Kasumi-1 (cell line): ENCODE results near the gene XXYLT1.
A peak's percentile ranks its signal among the peaks of the same experiment; 100 is the strongest.

Experiments
- DNase-seq, 2 experiments: peaks; one replicate each; lab custom pipeline; 2025; lab: John Stamatoyannopoulos, UW

The XXYLT1 gene

DNA sequence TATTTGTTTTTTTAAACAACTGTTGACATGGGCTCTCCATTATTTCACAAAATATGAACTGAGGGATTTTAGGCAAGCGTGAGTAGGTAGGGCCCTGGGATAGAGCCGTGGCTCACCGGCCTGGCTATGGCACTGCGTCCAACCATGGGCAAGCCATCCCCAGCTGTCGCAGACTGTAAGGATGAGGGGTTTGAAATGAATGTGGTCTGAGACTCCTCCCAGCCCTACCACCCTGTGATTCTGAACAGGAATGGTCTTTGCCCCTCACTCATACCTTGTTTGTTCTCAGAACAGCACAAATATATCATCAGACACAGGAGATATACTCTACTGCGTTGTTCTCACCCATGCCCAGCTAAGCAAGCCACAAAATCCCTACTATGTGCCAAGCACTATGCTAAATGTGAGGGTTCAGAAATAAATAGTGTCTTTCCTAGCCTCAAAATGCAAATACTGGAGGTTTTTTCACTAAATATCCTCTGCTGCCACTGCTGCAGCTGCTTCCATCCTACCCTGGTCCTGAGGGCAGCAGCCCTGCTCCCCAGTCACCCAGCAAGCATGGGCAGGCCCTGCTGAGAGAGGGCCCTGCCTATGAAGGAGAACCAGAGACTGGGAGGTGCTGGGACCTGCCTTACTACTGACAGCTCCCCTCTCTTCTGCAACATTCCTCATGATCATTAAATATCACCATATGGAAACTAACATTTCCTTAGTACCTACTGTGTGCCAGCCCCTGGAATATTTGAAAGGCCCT is 102.8 kb downstream of the XXYLT1 start:
- no peak for DNase-seq

DNA sequence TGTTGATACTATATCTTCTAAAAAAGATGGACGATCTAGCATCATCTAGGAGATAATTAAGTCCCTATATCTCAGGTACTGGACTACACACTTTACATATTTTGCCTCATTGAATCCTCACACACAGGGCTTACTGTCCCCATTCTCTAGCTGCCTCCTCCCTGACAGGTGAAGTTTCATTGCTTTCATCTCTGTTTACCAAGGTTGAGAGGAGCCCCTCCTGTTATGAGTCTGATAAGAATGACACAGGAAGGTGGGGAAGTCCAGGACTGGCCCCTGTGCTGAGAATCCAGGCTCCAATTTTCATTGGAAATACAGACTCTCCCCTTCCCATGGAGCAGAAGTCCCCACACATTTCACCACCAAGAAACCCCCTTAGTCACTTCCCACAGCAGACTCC is 105.2 kb downstream of the XXYLT1 start:
- no peak for DNase-seq

DNA sequence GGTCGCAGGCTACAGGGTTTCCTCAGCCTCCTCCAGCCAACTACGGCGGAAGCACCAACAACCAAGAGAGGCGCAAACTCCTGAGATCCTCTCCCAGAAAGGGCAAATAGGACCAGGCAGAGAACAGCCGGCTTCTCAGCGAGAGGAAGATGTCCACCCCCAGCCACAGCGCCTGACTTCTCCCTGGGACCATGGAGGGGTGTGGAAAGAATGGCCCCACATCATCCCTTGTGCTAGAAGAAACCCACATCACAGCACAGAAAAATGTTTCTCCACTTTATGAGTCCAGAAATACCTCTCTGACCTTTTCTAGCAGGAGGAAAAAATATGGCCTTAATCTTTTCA is 105.7 kb downstream of the XXYLT1 start:
- DNase-seq: no peak

DNA sequence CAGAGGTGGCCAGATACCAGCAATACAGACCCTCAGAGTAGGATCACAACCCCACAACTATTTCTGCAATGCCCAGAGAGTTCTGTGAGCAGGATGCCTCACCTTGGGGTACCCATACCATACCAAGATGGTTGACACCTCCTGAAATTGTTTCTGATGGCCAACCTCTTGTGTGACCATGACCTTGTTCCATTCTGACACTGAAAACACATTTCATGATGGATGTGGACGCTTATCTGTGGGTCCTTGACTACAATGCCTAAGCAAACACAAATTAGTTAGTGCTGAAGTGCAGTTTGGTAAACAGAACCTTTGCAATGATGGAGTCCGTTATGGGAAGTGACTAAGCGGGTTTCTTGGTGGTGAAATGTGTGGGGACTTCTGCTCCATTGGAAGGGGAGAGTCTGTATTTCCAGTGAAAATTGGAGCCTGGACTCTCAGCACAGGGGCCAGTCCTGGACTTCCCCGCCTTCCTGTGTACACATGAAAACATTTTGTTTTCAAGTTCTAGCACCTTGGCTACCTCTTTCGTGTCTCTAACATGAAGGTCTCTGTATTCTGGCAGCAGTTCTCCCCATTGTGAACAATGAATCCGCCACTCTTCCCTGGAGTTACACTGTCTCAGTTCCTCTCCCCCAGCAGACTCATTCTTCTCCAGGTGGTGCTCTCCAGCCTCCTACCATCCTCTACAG is 106.2 kb downstream of the XXYLT1 start:
- no peak for DNase-seq

DNA sequence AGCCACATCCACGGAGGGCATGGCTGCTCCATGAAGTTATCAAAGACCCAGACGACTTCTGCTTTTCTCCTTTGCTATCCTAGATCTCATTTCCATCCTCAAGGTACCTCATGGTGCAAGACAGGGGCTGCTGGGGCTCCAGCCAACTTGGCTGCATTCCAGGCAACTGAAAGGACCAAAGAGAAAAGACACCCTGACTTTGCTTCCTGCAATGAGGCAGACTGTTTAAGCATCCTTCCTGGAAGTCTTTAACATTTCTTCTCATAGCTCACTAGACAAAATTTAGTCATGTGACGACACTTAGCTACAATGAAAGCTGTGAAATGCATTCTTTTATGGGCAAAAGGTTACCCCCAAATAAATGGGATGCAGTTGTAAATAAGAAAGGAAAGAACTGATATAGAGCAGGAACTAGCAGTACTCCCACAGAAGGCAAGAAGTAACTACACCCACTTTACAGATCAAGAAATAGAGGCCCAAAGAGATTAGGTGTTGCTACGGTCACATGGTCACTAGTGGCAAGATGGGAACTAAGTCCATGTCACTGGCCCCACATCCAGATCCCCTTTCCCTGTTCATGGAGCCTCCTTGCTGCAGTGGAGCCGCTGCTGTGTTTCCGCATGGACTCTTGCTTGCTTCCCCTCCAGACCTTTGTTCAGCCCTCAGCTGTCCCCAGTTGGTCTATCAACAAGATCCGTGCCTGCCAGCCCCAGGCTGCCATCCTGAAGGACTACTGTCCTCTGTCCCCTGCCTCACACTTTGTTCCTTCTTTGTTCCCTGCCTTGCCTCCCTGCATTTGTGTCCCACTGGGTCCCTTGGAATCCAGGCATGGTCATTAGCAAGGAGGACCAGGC is 107.0 kb downstream of the XXYLT1 start:
- peak; percentile 61 to 63 for DNase-seq

DNA sequence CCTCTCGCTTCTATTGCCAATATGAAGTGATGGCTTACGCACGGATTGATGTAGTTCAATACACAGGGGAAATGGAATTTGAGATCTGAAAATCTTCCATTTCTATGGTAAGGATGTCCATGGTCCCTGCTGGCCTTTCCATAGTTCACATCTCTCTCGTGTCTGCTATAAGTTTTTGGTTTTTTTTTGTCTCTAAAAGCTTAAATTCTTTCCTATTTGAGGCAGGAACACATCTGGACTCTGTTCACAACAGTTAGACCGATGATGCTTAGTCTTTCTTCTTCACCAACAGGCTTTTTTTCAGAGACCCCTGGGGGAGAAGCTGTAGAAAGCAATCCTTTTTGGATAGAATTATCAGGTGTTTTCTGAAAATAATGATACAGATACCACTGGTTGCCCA is 108.1 kb downstream of the XXYLT1 start:
- no peak for DNase-seq

DNA sequence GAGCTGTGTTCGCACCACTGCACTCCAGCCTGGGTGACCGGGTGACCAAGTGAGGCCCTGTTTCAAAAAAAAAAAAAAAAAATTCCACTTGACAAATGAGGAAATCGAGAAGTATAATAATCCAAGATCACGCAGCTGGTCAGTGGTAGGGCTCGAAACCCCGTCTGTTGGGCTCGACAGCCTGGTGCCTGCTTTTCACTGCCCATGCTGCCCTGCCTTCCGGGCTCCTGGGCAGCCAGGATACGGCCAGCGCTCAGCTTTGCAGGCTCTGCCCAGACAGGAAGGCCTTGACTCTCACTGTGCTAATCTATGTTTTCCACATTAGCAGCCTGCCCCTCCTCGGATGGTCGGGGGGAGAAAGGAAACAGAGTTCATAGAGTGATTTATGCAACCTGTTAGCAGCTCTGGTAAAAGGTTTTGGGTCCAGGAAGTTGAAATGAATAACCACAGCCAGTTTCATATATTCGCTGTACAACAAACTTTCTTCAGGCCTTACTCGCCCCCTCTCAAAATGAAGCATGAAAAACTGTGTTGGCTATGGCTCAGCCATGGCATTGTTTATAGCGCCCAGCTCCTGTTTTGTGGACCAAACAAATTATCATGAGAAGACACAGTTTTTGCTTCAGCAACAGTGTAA is 108.8 kb downstream of the XXYLT1 start:
- DNase-seq: peak; percentile 48 to 62

DNA sequence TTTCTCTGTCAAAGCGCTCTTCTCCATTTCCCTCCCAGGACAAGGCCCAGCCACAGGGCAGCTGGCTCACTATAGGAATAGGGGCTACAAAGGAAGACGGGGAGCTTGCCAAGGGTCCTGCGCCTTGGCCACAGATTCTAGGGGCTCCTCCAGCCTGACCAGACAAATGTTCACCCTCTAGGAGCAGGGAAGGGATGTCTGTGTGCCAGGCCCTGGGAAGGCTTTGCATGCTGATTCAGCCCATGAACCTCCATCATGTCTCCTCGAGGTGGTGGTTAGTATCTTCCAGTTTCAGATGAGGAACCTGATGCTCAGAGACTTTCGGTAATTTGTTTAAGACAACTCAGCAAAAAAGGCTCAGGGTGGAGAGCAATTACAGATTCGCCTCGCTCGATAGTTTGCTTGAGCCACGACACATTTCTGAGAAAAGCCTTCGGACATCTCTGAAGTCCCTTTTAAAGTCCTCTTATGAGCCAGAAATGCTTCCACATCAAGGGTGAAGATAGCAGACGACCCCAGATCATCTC is 110.0 kb downstream of the XXYLT1 start:
- DNase-seq: no peak

DNA sequence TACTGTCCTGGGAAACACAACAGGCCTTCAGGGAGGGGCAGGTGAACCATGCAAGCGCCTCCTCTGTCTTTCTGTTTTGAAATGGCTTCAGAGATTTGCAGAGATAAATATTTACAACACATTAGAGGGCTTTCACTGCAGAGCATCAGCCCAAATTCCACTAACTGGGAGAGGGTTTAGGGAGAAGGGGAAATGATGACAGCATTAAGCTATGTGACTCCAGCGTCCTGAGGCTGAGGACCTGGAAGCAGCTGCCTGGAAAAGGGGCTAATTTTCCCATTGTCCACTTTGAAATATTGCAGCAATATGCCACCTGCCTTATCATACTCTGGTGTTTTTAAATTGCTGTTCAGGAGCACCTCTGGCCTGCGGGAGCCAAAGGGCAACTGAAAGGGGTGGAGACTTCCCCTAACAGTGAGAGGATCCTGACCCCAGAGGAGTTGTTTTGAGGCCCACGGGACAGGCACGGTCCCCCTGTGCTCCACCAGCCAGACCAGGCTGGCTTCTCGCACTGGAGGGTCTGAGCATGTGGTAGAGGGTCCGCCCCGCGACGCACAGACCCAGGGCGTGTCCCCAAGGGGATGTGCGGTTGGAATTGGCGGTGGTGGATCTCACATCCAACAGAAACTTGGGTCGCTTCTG is 110.6 kb downstream of the XXYLT1 start:
- no peak for DNase-seq

DNA sequence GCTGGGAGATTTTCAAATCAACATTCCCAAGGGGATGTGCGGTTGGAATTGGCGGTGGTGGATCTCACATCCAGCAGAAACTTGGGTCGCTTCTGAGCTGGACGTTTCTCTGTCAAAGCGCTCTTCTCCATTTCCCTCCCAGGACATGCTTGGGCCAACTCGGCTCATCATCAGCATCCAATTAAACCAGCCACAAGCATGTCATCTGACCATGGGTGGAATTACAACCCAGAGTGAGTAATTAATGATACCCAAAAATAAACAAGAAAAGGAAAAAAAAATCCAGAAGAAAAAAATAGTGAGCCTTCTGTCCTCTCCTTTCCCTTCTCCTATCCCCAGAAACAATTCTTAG is 111.2 kb downstream of the XXYLT1 start:
- DNase-seq: no peak

DNA sequence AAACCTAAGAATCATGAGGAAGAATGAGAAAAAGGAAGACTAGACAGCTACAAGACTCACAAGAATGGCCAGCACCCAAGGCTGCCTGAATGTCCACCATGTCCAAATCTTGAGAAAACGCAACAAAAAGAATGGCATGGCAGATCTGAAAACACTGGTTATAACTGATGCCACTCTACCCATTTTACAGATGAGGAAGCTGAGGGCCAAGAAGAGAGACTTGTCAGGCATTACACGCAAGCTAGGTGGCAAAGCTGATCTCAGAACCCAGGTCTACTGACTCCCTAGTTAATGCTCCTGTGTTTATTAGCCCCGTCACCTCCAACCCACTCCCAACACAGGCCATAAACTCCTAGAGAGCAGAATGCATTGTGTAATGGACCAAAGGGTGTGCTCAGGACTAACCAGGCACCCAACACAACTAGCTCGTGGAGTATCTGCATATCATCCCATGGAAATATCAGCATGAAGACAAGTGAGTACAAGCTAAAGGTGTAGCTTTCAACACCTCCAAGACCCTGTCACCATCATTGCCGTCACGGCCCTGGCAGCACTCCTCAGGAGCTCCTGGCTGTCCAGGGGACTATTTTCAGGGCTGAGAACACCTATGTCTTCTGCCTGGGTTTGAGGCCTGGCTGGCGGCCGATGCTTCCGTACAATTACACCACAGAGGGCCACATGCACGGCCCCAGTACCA is 111.7 kb downstream of the XXYLT1 start:
- no peak for DNase-seq

DNA sequence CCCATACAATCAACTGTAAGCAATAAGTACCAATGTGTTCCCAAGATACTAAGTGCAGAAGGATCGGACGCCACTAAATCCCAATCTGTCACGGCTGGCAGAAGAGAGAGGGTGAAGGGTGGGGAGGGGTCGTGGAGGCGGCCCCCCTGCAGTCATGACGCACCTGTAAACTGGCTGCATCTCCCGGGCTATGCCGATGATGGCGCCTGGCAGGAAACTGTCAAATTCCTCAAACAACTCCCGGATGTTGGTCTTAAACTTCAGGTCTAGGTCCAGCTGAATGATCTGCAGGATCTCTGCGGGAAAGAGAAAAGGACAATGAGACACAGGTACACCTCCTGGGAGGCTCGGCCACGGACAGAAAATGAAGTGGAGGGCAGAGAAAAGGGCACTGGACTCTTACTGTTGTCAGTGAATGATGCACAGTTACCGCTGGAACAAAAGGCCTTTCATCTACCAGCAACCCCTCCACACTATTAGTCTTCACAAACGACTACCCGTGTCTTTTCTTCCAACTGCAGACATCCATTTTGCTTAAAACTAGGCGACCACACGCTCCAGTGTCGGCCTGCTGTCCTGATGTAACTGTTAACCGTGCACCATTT is 114.6 kb downstream of the XXYLT1 start:
- no peak for DNase-seq

DNA sequence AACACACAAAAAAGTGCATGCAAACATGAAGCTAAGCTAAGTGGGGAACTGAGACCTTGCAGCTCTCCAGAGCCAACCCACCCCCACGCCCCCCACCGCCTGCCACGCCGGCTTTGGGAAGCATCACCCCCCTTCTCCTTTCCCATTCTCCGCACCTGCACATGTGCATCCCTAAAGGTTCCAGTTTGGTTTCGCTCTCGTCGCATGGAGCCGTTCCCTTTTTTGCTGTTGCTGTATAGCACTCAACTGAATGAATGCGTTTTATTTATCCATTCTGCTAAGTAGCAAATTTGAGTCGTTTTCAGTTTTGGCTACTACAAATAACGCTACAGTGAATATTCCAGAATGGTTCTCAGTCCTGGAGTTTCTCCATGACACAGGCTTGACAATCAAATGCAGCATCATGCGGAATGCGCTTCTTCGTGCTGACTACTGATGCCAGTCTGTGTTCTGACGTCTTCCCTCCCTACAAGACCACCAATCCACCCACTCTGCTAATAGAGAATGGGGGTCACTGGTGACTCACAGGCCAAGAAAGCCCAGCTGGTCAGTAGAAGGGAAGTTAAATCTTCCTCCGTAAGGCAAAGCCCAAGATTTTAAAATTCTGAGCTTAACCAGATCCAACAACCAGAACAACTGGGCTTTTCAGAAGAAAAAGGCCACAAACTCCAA is 115.3 kb downstream of the XXYLT1 start:
- no peak for DNase-seq

DNA sequence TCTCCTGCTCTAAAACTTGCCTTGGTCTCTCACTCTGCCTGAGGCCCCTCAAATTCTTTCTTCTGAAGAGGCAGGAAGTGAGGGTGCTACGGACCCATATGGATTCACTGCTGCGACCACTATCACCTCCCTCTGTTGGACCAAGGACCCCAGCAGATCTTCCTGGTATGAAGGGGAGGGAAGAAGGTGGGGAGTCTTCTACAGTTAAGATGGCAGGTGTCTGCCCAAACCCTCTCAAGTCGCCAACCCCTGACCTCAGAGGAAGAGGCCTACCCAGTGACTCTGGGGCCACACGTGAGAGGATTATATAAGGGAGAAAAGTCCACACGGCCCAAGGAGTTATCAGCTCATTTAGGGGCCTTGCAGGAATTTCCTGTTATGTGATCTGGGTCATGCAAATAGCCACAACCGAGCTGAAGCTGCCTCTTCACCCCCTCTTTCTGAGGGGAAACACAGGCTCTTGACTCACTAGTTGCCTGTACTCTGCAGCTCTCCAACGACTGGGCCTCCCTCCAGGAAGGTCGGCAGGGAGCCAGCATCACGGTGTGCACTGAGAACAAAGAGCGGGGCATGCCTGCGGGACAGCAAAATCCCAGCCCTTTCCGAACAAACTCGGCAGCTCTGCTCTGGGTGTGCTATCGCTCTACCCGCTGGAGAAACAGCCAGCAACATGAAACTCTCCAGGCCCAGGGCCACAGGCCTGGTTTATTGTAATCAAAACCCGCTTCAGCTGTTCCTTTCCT is 116.0 kb downstream of the XXYLT1 start:
- DNase-seq: peak; percentile 93 to 96

DNA sequence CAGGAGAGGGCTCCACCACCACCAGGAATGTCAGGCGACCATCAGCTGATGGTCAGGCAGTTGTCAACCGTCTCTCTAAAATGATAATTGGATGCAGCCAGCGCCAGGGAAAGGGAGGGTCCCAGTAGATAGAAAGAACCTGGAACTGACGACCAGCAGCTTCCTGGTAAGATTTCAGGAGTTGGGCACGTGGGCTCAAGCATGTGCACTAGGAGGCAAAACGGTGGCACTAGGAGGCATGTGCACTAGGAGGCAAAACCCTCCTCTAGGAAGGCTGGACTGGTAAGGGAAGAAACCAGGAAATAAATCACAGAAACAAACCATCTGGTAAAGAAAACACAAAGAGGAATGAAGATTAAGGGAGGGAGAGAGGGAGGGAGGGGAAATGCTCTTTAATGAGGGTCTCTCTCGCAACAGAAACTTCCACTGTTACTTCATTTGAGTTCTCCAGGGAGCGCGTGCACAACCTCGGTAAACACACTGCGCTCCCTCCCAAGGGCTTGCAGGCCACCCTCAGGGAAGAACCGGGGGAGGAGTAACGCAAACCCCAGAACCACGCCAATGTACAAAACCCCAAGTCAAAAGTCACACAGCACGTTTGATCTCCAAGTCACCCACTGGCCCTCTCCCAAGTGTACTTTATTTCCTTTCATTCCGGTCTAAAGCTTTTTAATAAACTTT is 116.7 kb downstream of the XXYLT1 start:
- peak in 1 of 2 experiments; percentile 57 for DNase-seq

DNA sequence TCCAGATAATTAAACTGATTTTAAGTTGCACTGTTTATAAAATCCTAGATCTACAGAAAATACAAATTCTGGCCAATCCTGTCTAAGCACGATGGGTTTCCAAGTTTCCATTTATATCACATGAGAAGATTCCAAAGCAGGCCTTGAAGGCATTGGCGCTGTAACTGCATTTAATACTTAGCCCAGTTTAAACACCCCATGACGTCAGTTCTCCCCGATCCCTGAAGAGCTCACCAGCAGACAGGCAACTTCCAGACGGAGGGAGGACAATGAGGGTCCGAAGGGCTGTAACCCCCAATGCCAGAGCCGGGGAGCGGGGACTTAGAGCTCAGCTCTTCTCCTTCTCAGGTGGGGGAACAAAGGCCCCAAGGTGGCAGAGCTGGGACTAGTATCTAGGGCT is 117.3 kb downstream of the XXYLT1 start:
- DNase-seq: no peak

DNA sequence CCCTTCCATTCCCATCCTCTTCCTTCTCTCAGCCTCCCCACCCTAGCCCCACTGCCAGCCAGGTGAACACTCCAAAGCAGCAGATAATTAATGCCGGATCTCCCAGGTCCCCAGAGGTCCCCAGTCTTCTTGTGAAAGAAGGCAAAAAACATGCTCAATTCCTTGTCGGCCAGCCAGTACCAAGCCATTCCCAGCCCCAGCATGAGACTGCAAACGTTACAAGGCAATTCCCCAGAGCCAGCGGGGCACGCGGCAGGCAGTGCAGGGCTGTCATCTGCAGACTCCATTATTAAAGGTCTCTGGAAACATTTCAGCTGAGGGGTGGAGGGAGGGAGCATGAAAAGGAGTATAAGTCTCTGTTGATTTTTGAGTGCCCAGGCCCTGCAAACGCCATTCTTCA is 117.8 kb downstream of the XXYLT1 start:
- DNase-seq: no peak

DNA sequence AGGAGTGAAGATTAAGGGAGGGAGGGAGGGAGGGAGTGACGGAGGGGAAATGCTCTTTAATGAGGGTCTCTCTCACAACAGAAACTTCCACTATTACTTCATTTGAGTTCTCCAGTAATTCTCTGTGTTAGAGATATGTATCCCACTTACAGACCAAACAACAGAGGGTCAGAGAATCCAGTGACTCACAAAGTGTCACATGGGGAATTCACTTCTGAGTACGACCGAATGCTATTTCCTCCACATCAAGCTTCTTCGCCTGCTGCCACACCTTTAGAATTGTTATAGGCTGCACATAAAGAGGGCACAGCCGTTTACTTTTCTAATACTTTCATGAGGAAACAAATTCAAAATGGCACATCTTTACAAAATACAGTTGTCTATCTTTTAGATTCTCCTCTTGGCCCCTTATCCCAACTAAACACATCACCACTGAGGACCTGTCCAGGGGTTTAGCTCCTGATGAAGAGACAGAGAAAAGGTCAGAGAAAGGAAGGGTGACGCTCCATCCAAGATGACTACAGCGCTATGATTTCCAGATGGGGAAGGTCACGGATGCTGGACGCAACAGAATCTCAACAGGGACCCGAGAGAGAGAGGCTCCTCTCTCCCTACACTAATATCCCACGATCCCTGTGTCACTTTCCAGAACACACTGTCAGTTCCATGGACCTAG is 119.0 kb downstream of the XXYLT1 start:
- DNase-seq: no peak
